Ectodermal cell (in vitro differentiated cells): Measurements from ENCODE around the gene NOL4L.

Source experiments
- H3K27ac ChIP-seq: 2 replicates; pipeline ENCODE4 v1.7.0; 2013; ENCODE audit warnings: mild to moderate bottlenecking, low read depth, low read length; ENCODE audit not compliant: insufficient read depth, poor library complexity, severe bottlenecking
- H3K27me3 ChIP-seq: 2 replicates; pipeline ENCODE4 v1.7.0; 2013; ENCODE audit warnings: mild to moderate bottlenecking, low read length; ENCODE audit not compliant: insufficient read depth, control insufficient read depth, poor library complexity, severe bottlenecking
- H3K36me3 ChIP-seq: one replicate; pipeline ENCODE4 v1.7.0; 2013; ENCODE audit warnings: low read length; ENCODE audit not compliant: control insufficient read depth, insufficient read depth
- H3K4me1 ChIP-seq: one replicate; pipeline ENCODE4 v1.7.0; 2013; ENCODE audit warnings: low read length; ENCODE audit not compliant: control insufficient read depth, insufficient read depth
- H3K4me3 ChIP-seq: 2 replicates; pipeline ENCODE4 v1.7.0; 2013; ENCODE audit warnings: low read depth, low read length, control low read depth; ENCODE audit not compliant: insufficient read depth
- H3K9me3 ChIP-seq: 2 replicates; pipeline ENCODE4 v1.7.0; 2013; ENCODE audit warnings: mild to moderate bottlenecking, low read length, moderate library complexity; ENCODE audit not compliant: control insufficient read depth
- WGBS, 2 experiments: methylation state at CpG; one replicate each; pipeline ENCODE4 v1.1.7; 2013; ENCODE audit warnings: missing lambda C conversion rate in 2 of 2; 5-methylcytosine and 5-hydroxymethylcytosine counted together

The NOL4L gene

DNA sequence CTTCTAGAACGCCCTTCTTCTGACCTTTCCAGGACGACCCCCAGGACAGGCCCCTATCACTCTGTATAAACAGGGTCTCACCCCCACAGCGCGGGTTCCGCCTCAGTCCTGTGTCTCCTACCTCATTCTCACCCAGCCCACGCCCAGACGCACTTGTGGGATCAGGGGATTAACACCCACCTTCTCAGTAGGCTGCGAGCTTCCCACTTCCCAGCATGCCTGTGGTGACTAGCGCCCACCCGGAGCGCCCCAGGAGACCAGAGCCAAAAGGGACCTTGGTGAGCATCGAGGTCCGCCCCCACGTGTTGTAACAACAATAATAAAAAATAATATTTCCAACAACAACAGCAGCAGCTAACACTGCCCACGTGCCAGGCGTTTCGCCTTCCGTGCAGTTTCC, 40.9 kb upstream of the NOL4L start:
- H3K36me3 ChIP-seq: no peaks in the 10 kb centered on the region
- no peak overlapping the region for H3K27ac ChIP-seq
- H3K9me3 ChIP-seq: no peaks in the 10 kb centered on the region
- no peaks in the 10 kb centered on the region for H3K27me3 ChIP-seq
- peaks cover 13% of the 10 kb centered on the region for H3K4me1 ChIP-seq
- no peak overlapping the region for H3K4me3 ChIP-seq
- 90 to 93% methylated on average over 18 of the region's 18 CpGs for WGBS, 2 experiments

DNA sequence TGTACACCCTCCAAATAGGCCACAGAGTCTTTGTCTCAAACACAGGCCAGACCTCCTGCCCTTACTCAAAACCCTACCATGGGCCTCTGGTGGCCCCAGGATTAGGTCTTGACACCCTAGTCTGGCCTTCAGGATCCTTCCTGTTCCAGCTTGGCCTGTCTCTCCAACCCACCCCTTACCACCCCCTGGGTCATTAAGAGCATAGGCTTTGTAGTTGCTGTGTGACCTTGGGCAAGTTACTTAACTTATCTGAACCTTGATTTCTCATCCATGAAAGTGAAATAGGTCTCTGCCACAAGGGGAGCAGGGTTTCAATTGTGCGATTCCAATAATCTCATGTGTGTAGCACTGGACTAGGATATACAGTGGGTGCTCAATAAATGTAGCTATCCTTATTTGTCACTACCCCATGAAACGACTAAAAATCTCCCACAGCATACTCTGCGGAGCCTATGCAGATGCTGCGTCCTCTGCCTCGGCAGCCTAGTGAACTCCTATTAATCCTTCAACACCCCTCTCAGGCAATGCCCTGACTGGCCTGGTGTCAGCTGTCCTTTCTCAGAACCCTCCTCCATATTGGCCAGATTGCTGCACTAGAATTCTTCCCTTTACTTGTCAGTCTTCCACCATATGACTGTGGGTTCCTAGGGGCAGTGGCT, 39.7 kb upstream of the NOL4L start:
- H3K9me3 ChIP-seq: no peaks in the 10 kb centered on the region
- peaks cover 13% of the 10 kb centered on the region for H3K4me1 ChIP-seq
- H3K27me3 ChIP-seq: no peaks in the 10 kb centered on the region
- no peaks in the 10 kb centered on the region for H3K36me3 ChIP-seq
- 90% methylated on average over 5 of the region's 5 CpGs for WGBS, 2 experiments
- H3K4me3 ChIP-seq: no peak overlapping the region
- H3K27ac ChIP-seq: no peak overlapping the region

DNA sequence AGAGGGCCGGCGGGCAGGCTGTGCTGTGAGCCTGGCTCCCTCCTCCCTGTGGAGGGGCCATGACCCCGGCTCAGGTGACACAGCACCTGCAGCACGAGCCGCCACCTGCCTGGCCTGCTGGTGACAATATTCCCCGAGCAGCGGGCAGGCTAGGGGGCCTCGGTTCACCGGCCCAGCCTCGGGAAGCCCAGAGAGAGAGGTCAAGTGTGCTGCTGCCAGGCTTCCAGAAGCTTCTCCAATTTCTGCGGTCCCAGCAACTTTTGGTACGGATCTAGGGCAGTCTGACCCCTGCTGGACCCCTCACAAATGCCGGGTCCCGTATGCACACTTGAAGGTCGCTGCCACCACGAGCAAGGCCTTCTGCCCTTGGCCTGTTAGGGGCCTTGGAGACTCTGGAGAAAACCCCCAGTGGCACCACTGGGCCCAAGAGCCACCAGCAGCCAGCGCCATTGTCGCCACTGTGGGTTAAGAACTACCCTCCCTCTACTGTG, 38.6 kb upstream of the NOL4L start:
- H3K27me3 ChIP-seq: no peaks in the 10 kb centered on the region
- no peaks in the 10 kb centered on the region for H3K36me3 ChIP-seq
- H3K27ac ChIP-seq: no peak overlapping the region
- H3K4me1 ChIP-seq: peaks cover 17% of the 10 kb centered on the region
- no peak overlapping the region for H3K4me3 ChIP-seq
- H3K9me3 ChIP-seq: no peaks in the 10 kb centered on the region
- 61 to 64% methylated on average over 18 of the region's 18 CpGs for WGBS, 2 experiments

DNA sequence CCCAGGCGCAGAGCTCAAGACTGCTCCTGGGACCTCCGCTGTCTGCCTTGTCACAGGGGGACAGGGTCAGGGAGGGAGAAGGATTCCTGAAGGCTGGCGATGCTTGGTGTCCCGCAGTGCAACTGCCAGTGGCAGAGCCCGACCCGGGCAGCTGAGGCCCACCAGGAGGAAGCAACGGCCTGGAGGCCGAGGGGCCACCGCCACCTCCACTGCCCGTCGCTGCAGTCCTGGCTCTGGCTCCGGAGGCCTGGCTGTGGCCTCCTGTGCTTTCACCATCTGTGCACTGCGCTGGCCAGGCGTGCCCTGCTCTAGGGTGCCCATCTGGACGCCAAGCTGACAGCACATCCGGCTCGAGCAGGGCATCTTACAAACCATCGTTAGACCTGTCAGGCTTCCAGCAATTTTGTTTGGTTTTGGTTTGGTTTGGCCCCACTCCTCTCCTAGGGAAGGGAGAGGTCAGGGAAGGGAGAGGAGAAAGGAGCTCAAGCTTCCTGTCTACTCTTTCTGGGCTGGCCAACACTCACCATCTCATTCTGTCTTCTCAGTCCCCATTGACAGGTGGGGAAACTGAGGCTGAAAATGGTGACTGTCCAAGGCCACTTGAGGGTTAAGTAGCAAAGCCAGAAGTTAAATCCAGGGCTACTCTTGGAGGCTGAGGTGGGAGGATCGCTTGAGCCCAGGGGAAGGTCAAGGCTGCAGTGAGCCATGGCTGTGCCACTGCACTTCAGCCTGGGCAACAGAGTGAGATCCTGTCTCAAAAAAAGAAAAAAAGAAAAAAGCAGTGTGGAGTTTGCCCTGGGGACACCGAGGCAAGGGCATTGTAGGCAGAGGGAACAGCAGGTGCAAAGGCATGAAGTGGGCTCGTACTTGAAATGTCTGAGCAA, 37.7 kb upstream of the NOL4L start:
- WGBS, 2 experiments: 89 to 91% methylated on average over 21 of the region's 21 CpGs
- no peaks in the 10 kb centered on the region for H3K36me3 ChIP-seq
- H3K9me3 ChIP-seq: no peaks in the 10 kb centered on the region
- peak overlapping the region; percentile 2 for H3K27ac ChIP-seq
- H3K4me3 ChIP-seq: no peak overlapping the region
- H3K4me1 ChIP-seq: peaks cover 13% of the 10 kb centered on the region
- no peaks in the 10 kb centered on the region for H3K27me3 ChIP-seq

DNA sequence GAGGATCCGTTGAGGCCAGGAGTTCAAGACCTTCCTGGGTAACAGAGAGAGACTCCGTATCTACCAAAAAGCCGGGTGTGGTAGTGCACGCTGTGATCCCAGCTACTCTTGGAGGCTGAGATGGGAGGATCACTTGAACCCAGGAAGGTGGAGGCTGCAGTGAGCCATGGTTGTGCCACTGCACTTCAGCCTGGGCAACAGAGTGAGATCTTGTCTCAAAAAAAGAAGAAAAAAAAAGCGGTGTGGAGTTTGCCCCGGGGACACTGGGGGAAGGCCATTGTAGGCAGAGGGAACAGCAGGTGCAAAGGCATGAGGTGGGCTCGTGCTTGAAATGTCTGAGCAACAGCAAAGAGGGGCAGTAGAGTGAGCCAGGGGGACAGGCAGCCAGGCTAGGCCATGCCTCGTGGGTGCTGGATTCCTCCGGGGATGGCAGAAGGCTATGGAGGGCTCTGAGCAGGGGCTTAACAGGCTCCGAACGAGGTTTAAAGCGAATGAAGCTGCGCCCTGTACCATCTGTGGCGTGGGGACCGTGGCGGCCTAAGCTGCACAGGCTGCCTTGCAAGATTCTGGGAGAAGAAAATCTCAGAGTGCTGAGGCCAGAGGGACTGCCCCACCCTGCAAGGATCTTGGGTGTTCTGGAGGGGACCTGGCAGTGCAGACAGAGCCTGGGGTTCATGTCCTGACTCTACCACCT, 36.9 kb upstream of the NOL4L start:
- Histone ChIP-seq H3K4me1 (peaks cover 5% of the 10 kb centered on the region), H3K4me3 (no peak overlapping the region), H3K27me3 (no peaks in the 10 kb centered on the region), H3K27ac (peak overlapping the region; percentile 2), H3K36me3 (no peaks in the 10 kb centered on the region), H3K9me3 (no peaks in the 10 kb centered on the region)
- 80 to 81% methylated on average over 16 of the region's 16 CpGs for WGBS, 2 experiments

DNA sequence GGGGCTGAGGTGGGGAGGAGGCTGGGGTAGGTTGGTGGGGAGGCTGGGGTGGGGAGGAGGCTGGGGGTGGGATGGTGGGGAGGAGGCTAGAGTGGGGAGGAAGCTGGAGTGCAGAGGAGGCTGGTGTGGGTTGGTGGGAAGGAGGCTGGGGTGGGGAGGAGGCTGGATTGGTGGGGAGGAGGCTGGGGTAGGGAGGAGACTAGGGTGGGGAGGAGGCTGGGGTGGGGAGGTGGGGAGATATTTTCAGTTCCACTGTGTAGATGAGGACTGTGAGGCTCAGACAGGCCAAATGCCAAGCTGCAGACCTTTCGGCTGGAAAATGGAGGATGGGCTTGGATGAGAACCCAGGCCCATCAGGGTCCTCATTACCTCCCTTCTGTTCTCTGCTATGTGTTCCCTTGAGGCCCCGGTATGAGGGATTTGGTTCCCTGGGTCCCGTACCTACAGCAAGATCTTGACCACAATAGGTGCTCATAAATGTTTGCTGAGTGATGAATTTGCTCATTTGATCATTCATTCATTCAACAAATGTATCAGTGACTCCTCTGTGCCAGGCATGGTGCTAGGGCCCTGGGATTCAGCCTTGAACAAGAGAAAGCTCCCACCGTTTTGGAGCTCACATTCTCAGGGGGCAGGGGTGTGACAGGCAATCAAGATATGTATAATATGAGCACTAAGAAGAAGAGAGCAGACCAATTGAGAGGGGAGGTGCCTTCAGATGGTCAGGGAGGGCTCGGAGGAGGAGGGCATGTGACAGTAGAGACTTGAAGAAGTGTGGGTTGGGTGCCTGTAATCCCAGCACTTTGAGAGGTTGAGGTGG, 36.1 kb upstream of the NOL4L start:
- Histone ChIP-seq H3K4me3 (no peak overlapping the region), H3K36me3 (no peaks in the 10 kb centered on the region), H3K27me3 (no peaks in the 10 kb centered on the region), H3K9me3 (no peaks in the 10 kb centered on the region), H3K4me1 (peaks cover 4% of the 10 kb centered on the region), H3K27ac (no peak overlapping the region)
- 72 to 77% methylated on average over 5 of the region's 5 CpGs for WGBS, 2 experiments

DNA sequence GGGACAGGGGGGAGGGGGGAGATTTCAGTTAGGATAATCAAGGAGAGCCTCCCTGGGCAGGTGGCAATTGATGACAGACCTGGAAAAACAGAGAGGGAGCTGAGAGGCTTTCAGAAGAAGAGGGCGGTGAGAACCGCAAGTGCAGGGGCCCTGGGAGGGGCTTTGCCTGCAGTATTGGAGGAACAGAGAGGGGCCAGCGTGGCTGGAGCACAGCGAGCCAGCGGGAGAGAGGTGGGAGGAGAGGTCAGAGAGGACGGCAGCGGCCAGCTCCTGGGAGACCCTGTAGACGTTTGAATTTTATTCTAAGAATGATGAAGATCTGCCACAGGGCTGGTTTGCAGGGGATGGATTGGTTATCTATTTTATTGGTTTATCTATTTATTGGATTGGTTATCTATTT, 34.5 kb upstream of the NOL4L start:
- H3K9me3 ChIP-seq: no peaks in the 10 kb centered on the region
- peaks cover 4% of the 10 kb centered on the region for H3K4me1 ChIP-seq
- WGBS, 2 experiments: 22 to 27% methylated on average over 8 of the region's 8 CpGs
- no peak overlapping the region for H3K4me3 ChIP-seq
- H3K27me3 ChIP-seq: no peaks in the 10 kb centered on the region
- H3K36me3 ChIP-seq: no peaks in the 10 kb centered on the region
- no peak overlapping the region for H3K27ac ChIP-seq

DNA sequence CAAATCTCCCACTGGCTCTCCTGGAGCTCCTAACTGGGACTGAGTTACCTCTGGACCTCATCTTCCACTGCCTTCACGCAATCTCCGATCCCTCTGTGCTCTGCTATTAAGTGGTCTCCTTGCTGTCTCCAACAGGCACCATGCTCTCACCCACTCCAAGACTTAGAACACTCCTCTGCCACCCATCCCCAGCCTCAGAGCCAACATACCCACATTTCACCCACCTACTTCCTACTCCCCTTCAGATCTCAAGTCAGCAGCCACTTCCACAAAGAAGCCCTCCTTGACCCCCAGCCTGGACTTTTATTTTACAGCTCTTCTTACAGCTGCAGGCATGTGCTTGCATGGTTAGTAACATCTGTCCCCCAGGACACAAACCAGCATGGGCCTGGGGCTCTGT, 29.6 kb upstream of the NOL4L start:
- 91 to 93% methylated on average over 2 of the region's 2 CpGs for whole genome bisulfite sequencing, 2 experiments
- H3K4me3 ChIP-seq: no peak overlapping the region
- H3K36me3 ChIP-seq: no peaks in the 10 kb centered on the region
- no peaks in the 10 kb centered on the region for H3K27me3 ChIP-seq
- H3K27ac ChIP-seq: no peak overlapping the region
- peaks cover 15% of the 10 kb centered on the region for H3K4me1 ChIP-seq
- H3K9me3 ChIP-seq: no peaks in the 10 kb centered on the region

DNA sequence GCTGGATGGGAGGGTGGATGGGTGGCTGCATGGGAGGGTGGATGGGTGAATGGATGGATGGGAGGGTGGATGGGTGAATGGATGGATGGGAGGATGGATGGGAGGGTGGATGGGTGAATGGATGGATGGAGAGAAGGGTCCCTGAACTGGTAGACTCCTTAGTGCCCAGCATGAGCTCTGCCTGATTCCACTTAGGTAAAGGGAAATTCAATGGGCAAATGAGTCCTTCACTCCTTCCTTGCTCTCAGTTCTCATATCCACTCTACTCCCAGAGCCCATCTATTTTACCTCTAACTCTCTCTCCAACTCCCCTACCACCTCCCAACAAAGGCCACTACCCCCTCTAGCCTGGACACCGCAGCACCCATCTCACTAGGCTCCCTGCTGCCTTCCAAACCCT, 29.2 kb upstream of the NOL4L start:
- WGBS, 2 experiments: 88 to 100% methylated on average over 1 of the region's 1 CpG

More for the DNA sequence above, 29.2 kb upstream of the NOL4L start:
- Histone ChIP-seq H3K27me3 (no peaks in the 10 kb centered on the region), H3K4me1 (peaks cover 16% of the 10 kb centered on the region), H3K27ac (no peak overlapping the region), H3K36me3 (no peaks in the 10 kb centered on the region), H3K4me3 (no peak overlapping the region), H3K9me3 (no peaks in the 10 kb centered on the region)
